ENCODE results near the gene CSNK1A1.

DNA sequence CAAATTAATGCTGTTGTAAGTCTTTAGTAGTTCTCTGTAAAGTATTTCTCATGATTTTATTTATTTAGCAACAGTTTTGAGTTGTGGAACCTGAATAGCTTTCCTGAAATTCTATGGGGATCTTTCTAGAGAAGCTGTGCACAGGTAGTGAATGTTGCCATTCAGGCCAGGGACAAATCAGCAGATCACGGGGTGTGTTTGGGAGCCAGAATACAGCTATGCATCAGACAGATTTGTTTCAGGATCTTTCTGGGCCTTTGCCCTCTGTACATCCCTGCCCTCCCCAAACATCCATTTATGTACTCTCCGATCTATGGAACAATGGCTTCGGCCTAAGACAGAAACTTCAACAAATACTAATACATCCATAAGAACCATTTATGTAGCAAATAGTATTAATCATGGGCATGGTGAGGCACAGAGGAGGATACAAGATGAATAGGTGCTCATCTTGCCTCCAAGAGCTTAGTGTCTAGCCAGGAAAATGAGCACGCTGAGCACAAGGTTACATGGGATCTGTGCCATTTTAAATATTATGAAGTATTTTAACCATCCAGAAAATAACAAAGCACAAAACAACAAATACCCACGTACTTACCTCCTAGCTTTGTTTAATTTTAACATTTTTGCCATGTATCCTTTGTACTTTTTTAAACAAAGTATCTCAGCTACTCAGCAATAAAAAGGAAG, 43.1 kb upstream of the CSNK1A1 start:
- TF ChIP-seq, protein P1, sequence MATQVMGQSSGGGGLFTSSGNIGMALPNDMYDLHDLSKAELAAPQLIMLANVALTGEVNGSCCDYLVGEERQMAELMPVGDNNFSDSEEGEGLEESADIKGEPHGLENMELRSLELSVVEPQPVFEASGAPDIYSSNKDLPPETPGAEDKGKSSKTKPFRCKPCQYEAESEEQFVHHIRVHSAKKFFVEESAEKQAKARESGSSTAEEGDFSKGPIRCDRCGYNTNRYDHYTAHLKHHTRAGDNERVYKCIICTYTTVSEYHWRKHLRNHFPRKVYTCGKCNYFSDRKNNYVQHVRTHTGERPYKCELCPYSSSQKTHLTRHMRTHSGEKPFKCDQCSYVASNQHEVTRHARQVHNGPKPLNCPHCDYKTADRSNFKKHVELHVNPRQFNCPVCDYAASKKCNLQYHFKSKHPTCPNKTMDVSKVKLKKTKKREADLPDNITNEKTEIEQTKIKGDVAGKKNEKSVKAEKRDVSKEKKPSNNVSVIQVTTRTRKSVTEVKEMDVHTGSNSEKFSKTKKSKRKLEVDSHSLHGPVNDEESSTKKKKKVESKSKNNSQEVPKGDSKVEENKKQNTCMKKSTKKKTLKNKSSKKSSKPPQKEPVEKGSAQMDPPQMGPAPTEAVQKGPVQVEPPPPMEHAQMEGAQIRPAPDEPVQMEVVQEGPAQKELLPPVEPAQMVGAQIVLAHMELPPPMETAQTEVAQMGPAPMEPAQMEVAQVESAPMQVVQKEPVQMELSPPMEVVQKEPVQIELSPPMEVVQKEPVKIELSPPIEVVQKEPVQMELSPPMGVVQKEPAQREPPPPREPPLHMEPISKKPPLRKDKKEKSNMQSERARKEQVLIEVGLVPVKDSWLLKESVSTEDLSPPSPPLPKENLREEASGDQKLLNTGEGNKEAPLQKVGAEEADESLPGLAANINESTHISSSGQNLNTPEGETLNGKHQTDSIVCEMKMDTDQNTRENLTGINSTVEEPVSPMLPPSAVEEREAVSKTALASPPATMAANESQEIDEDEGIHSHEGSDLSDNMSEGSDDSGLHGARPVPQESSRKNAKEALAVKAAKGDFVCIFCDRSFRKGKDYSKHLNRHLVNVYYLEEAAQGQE (IDR thresholded peaks at IDR 0.05; ENCODE audit: low read depth): no peak
- no peak for TF ChIP-seq TAF1 (IDR thresholded peaks at IDR 0.05; ENCODE audit: low read depth)
- no peak for TF ChIP-seq MAX (IDR thresholded peaks at IDR 0.05)
- TF ChIP-seq EP300 (IDR thresholded peaks at IDR 0.05; ENCODE audit: borderline replicate concordance): no peak
- TF ChIP-seq ZBTB7A (IDR thresholded peaks at IDR 0.05; ENCODE audit: low read depth): no peak
- no peak for TF ChIP-seq TCF12 (IDR thresholded peaks at IDR 0.05; ENCODE audit: low read depth)

All from Ishikawa (cell line).